ENCODE results near the gene DDX20.

The DDX20 gene, protein sequence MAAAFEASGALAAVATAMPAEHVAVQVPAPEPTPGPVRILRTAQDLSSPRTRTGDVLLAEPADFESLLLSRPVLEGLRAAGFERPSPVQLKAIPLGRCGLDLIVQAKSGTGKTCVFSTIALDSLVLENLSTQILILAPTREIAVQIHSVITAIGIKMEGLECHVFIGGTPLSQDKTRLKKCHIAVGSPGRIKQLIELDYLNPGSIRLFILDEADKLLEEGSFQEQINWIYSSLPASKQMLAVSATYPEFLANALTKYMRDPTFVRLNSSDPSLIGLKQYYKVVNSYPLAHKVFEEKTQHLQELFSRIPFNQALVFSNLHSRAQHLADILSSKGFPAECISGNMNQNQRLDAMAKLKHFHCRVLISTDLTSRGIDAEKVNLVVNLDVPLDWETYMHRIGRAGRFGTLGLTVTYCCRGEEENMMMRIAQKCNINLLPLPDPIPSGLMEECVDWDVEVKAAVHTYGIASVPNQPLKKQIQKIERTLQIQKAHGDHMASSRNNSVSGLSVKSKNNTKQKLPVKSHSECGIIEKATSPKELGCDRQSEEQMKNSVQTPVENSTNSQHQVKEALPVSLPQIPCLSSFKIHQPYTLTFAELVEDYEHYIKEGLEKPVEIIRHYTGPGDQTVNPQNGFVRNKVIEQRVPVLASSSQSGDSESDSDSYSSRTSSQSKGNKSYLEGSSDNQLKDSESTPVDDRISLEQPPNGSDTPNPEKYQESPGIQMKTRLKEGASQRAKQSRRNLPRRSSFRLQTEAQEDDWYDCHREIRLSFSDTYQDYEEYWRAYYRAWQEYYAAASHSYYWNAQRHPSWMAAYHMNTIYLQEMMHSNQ

DNA sequence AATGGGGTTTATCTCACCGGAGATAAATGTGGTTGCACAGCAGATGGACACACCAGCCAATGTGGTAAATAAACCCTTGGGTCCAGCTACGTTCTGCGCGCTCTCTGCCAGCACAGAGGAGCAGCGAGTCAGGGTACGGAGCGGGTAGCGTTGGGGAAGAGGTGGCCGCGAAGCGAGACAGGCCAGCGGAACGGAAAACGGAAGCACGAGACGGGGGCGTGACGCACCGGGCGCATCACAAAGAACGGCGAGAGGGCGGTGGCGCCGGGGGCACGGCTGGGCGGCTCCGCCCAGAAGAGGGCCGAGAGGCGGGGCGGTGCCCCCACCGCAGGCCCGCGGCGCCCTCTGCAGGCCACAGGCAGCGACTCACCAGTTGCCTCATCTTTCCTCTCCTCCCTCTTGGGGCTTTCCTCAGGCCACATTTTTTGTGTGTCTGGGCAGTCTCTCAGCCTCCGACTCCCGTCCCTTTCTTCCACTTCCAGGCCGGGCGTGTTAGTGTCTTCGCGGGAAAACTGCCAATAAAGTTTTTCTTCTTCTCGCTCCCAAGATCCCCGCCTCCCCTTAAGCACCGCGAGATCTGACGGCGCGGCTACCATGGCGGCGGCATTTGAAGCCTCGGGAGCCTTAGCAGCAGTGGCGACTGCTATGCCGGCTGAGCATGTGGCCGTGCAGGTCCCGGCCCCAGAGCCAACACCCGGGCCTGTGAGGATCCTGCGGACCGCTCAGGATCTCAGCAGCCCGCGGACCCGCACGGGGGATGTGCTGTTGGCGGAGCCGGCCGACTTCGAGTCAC lies at the start of gene DDX20:
TSS of gene DDX20 (plus strand) at position 571 of the 793 bp plus-strand sequence. CDS start at position 595, 24 bp downstream.
- no peak for FAIRE-seq

DNA sequence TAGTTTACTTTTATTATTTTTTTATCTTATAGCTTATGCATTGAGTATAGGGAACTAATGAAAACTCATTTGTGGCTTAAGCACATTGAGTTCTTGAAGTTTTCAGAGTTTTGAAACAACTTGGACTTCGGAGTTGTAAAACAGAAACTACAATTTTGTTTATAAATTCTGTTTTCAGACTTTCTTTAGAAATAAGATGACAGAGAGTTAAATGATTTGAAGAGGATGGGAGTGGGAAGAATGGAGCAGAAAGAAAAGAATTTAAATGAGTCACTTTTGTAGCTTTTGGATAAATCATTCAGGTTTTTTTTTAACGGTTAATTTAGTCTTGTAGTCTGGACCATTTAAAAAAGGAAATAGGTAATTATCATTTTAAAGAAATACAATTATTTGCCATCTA lies 48.8 kb upstream of the DDX20 start:
- FAIRE-seq: peak; percentile 14

DNA sequence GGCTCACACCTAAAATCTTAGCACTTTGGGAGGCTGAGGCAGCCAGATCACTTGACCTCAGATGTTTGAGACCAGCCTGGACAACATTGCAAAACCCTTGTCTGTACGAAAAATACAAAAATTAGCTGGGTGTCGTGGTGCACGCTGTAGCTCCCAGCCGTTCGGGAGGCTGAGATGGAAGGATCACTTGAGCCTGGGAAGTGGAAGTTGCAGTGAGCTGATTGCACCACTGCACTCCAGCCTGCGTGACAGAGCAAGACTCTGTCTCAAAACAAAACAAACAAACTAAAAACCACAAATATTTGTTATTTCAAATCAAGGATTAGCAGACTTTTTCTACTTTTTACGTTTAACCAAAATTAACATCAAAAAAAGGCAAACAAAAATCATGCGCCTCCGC lies 47.8 kb upstream of the DDX20 start:
- no peak for FAIRE-seq

DNA sequence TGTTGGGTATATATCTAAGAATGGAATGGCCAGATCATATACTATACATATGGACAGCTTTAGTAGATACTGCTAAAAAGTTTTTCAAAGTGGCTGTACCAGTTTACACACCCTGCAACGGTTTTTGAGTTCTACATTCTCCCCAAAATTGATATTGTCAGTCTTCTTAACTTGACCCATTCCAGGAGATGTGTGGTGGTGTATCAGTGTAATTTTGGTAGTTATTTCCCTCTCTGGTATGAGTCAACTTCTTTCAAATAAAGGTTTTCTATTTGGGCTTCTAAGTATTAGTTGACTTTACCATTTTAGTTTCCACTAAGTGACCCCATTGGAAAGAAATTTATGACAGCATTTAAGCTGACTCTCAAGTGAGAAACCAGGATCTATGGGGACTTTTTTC lies 45.7 kb upstream of the DDX20 start:
- FAIRE-seq: no peak

DNA sequence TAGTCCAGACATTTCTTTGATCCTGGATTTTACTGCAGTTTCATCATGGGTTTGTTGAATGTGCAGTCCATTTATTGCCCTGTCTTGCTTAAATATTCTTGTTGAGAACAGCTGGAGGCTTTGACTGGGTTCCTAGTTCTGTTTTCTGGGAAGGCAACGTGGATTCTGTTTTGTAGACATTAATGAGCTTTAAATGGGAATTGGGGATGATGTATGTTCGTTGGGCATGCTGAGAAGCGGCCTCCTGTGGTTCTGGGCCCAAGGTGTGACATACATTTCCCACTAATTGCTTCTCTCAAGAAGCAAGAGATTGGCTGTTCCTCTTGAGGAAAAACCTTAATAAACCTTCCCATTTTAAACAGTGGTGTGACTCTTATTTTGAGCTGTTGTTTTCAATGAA lies 39.4 kb upstream of the DDX20 start:
- no peak for FAIRE-seq

DNA sequence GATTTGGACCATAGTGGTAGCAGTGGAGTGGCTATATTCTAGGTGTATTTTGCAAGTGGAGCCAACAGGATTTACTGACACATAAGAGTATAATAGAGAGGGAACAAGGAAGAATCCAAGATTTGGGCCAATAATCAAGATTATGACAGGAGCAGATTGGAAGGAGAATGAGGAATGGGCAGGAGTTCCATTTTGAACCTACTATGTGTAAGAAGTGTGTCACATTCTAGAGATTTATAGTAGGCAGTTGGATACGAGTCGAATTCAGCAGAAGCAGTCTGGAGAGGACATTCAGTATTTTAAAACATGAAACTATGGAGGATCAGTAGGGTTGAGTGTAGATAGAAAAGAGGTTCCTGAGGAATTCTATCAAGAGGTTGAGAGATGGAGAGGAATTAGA lies 38.3 kb upstream of the DDX20 start:
- FAIRE-seq: no peak

DNA sequence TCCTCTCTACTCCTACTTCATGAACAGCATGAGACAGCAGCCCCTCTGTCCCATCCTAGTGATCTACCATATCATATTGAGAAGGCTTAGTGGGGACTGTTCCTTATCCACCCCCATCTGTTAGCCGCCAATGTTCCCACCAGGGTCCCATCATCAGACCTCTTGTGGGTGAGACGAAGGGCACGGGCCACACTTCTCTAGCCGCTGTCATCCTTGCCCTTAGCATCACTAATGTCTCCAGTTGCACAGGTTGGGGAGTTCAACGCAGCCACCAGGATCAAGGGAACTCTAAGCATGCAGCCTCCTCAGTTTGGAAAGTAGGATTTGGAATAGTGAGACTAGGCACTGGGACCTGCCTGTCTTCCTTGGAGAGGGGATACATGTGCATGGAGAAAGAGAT lies 36.6 kb upstream of the DDX20 start:
- FAIRE-seq: no peak

DNA sequence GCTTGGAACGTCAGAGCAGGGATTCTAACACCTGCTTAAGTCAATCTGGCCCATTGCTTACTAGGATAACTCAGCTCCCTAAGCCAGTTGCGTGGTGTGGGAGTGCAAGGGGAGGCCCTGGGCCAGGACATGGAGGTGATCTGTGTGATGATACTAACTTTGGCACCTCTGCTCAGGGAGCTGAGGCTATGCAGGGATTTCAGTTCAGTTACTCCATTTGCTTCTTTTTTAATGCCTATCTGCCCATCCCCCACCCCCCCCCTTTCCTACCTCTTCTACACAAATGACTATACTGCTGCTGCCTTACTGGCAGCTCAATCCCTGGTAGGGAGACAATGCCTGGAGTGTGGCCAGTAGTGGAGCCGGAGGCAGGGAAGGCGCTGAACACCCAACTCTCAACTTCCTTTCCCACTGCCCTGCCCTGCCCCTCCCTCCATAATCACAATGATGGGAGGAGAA lies 36.0 kb upstream of the DDX20 start:
- FAIRE-seq: no peak

DNA sequence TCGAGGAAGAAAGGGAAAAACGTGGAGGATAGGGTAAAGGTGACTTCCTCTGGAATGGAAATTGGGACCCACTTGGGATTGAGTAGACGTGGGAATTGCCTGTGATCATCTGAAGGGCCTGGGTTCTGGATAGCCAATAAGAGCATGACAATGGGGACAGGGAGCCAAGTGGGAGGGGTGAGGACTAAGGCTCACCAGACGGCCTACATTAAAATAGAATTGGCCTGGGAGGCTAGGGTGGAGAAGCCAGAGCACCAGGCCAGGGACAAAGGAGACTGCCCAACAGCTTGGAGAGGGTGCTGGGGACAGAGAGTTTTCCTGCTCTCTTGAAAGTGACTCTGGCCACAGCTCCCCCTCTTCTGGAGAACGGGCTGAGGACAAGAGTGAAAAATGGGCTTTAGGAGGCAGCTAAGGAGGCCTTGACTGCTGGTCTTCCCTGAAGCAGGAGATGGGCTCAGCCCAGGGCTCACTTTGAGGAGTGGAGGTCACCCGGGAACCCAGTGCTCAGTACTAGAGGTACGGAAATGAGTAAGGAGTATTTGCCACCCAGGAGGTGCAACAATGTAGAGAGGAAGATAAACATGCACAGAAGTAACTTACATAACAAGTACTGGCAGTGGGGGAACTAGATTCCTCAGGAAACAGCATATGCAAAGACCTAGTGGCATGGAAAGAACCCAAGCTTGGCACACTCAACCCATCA lies 35.3 kb upstream of the DDX20 start:
- FAIRE-seq: no peak

DNA sequence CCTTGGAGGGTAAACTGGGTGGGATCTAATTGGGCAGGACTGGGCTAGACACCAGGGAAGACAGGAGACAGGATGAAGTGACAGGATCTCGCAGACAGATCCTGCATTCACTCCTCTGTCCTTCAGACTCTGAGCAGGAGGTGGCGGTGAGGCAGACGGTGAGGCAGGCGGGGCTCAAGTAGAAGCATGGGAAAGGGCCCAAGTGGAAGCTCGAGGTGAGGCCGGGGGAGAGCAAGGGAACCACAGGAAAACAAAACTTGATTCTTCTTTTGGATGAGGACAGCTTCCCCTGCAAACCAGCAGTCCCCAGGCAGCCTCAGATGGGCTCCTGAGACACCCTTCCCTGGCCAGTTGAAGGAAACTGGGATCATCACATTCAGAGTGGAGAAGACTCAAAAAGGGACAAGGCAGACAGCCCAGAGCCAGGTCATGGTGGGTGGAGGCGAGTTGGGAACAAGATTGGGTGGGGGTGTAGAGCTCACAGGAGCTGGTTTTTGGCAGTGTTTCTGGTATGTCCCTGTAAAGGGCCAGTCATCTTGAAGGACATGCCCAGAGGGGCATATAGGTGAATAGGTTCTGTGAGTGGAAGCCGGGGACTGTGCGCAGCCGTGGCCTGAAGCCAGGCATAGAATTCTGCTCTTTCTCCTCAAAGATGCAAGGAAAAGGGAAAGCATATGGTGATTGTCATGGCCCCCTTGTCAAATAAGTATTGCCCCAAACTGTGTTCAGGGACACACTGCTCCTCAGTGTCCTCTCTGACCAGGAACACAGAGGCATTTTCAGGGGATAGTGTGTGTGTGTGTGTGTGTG lies 34.5 kb upstream of the DDX20 start:
- FAIRE-seq: no peak

DNA sequence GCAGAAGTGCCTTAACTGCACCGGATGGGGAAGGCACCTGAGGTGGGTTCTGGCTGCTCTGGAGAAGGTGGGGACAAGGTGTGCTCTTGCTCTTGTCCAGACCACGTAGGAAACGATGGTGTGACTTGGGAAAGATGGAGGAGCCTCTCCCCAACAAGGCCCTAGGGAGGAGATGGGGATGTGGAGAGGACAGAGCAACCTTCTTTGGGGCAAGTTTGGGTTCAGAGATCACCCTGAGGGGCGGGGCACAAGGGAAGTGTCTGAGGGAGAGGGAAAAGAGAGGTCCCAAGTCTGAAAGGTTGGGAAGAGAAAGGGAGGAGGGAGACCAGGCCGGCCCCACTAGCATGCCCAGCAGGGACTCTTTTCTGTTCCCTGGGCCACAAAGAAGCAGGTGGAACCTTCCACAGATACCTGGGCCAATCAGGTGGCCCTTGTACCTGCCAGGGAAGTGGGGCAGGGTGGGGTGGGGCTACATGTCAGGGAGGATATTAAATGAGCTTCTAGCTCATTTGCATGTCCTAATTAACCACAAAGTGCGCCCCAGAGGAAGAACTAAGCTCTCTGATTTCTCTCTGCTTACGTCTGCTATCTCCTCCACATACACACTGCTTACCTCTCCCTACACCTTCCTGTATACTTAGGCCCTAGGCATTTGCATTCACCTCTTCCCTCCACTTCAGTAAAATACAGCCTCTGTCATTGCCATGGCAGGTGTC lies 32.5 kb upstream of the DDX20 start:
- FAIRE-seq: no peak

DNA sequence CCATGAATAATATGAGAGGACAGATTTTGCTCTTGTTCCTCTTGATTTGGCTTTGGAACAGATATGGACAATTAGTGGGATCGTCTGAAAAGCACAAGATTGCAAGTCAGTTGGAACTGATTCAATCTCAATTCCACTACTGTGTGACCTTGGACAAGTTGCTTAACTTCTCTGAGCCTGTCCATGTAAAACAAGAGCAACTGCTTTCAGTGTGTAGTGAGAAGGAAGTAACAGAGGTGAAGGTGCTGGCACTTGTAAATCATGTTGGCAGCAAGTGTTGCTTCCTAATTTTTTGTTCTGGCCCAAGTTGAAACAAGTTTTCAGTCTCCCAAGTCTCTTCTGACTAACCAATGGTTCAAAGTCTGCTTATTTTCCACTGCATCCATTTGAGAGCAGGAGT lies 31.8 kb upstream of the DDX20 start:
- FAIRE-seq: no peak

DNA sequence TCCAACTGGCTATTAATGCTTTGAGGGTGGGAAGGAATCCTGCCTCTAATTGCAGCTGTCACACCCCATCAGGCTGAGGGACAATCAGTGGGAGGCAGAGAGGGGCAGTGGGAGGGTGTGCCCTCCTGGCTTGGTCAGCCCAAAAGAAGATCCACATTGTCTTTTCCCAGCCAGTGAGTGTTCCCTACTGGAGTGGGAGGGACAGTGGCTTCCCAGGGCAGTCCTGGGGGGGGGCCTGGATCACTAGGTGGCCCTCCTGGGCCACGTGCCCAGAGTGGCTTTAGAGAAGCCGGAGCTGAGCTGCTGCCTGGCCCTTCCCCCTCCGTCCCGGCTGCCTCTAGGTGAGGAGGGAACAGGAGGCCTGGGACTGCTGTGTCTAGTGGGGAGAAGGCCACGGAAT lies 30.5 kb upstream of the DDX20 start:
- no peak for FAIRE-seq

DNA sequence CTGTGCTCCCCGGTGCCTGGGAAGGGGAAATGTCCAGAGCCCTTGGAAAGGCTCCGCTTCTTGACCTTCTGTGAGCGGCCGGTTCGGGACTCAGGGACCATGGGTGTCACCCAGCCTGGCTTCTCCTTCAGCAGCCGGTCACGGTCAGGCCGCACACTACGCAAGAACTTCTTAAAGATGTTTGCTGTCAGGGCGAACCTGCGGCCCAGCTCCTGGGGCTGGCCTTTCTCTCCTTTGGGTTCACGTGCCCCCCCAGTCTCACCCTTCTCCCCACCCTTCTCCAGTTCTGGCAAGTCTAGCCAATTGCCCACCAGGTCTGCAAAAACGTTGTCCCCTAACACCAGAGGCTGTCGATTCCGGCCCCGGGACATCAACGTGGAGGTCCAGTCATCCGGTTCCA lies 28.6 kb upstream of the DDX20 start:
- no peak for FAIRE-seq

DNA sequence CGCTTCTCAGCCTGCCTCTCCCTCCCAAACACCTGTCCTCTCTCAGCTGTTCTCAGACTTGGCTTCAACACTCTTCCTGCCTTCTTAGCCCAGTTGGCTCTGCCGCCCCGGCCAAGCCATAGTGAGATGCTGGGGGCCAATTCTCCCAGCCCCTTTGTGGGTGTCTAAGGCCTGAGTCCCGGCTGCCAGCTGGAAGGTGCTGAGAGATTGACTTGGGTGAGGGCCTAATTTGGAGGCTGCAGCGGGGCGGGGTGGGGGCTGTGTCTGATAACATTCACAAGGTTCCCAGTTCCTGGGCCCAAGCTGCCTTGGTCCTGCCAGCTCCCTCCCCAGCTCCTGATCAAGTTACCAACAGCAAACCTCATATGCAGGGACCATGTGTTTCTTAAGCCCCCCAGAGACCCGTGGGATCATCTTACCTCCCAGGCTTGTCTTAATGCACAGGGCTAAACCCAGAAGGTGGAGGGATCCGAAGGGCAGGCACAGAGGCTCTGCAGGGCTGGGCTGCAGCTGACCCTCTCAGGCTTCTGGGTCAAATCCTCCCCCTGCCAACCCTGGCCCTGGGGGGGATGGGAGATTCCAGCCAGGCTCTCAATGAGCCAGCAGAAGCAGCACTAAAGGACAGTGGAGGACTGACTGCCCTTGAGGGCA lies 26.3 kb upstream of the DDX20 start:
- FAIRE-seq: no peak

DNA sequence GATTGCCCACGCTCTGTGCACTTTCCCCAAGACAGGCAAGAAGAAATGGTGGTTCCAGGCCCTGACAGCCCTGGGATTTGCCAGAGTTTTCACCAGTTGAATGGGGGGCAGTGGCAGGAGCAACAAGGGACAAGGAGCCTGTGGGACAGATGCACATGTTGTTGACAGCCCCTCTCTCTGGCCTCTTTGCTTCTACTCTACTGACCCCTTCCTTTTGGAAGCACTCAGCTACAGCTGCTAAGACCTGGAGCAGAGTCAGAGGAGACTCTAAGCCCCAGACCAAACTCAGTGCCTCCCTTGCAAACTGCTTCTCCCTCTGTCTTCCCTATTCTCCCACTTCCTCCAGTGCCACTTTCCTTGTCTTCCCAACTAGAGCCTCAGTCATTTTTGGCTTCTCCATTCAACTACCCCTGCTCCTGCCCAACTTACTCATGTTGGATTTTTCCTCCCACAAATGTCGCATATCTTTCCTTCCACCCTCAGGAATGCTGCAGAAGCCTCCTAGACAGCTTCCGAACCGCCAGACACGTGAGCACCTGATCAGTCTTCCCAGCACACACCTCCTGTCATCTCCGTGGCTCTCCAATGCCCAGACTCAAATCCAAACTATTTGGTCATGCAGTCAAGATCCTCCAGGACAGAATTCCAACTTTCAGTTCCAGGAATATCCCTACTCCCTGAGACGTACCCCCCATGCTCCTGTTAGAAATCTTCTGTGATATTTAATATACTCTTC lies 25.6 kb upstream of the DDX20 start:
- no peak for FAIRE-seq

DNA sequence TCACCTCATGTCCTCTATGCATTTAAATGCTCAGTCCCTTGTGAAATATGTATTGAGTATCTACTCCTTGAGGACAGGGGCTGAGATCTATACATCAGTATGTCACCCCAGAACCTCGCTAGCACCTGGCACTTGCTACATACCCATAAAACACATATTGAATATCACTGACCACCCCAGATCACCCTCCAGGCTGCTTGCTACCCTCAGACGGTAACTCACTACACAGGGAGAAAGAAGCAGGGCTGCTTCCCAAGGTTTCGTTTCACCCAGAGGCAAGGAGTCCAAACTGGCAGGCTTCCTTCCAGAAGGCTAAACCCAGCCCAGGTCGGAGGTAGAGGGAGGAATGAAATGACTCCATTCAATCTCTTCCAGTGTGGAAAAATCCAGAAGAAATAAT lies 25.0 kb upstream of the DDX20 start:
- FAIRE-seq: no peak

DNA sequence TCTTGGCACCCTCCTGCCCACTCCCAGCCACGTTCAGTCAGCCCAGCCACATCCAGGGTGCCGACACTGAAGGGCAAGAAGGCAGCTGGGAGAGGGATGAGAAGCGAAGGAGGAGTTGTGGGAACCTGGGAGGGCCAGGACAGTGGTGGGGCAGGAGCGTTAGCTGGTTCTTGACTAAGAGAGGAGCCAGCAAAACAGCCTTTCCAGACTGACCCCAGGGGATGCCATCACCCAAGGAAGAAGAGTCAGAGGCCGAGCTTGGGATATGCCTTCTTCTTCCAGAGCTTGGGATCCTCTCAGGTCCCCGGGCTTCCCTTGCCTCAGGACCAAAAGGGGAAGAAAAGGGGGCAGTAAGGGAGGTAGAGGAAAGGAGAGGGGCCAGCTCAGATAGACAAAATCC lies 23.7 kb upstream of the DDX20 start:
- no peak for FAIRE-seq

DNA sequence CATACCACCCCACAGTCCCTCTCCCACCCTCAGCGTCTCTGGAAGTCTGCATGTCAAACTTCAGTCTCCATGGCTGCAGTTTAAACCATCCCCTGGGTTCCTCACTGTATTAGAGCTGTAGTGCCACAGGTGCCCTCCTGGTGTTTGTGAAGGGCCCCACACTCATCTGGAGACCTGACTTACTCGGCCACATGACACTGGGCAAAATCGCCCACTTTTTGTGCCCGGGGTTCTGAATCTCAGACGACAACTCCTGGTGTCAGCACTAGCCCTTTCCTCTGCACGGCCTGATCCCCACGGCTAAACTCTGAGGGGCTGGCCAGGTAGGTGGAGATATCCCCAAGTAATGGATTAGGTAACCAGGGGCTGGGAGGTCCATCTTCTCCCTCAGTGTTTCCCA lies 23.0 kb upstream of the DDX20 start:
- no peak for FAIRE-seq

Measured in colon (tissue), 2 donors.